K562 (cell line): ENCODE measurements around the gene SARS1. TPM values are rescaled to one million over a fixed set of nuclear protein-coding genes. Genes with fewer than 3 reads are reported as not detected.

Source experiments
- BCL6 ChIP-seq: fragments of 250-450 bp; sonication (Bioruptor Pico); IDR thresholded peaks from 2 replicates; pipeline ENCODE4 v1.4.0; 2020
- BRD4 ChIP-seq: fragments of 200-600 bp; sonication (generic); IDR thresholded peaks from 2 replicates; pipeline ENCODE4 v1.6.1; 2017; ENCODE audit warnings: inconsistent platforms
- CBFA2T2 ChIP-seq: fragments of 450-650 bp; conservative IDR thresholded peaks from 2 replicates; pipeline ENCODE4 v1.6.1; 2017; ENCODE audit warnings: mild to moderate bottlenecking
- E2F3 ChIP-seq: fragments of 250-450 bp; sonication (Bioruptor Pico); IDR thresholded peaks from 2 replicates; pipeline ENCODE4 v1.4.0; 2020; ENCODE audit warnings: mild to moderate bottlenecking
- KDM1A ChIP-seq, 2 experiments: fragments of 450-650 bp; IDR thresholded peaks; 2 replicates each; pipeline ENCODE4 v1.6.1; 2016; ENCODE audit warnings: mild to moderate bottlenecking in 2 of 2
- KLF13 ChIP-seq: fragments of 450-650 bp; IDR thresholded peaks from 2 replicates; pipeline ENCODE4 v1.6.1; 2016; ENCODE audit warnings: missing genetic modification characterization, low read depth, mild to moderate bottlenecking, missing compliant biosample characterization, moderate library complexity, borderline replicate concordance
- MCM5 ChIP-seq: fragments of 450-650 bp; IDR thresholded peaks from 2 replicates; pipeline ENCODE4 v1.6.1; 2016; ENCODE audit warnings: low read depth
- MEIS2 ChIP-seq: fragments of 450-650 bp; IDR thresholded peaks from 2 replicates; pipeline ENCODE4 v1.6.1; 2014; ENCODE audit warnings: mild to moderate bottlenecking; ENCODE audit not compliant: partially characterized antibody
- MXI1 ChIP-seq: IDR thresholded peaks from 2 replicates; pipeline ENCODE4 v1.6.1; 2011; ENCODE audit warnings: low read depth, mild to moderate bottlenecking, improper control_type of control experiment, low read length
- NR4A1 ChIP-seq, 2 experiments: fragments of 250-450 bp in 1 of 2; fragments of 450-650 bp in 1 of 2; sonication (Bioruptor Pico) in 1 of 2; IDR thresholded peaks; 2 replicates each; pipeline versions ENCODE4 v1.4.0 to v1.6.1; 2016 to 2020; ENCODE audit warnings: mild to moderate bottlenecking in 2 of 2, missing compliant biosample characterization in 1 of 2, missing genetic modification characterization in 1 of 2, moderate library complexity in 1 of 2
- RAD21 ChIP-seq, 2 experiments: fragments of 250-450 bp in 1 of 2; fragments of 450-650 bp in 1 of 2; sonication (Bioruptor Pico) in 1 of 2; formaldehyde crosslinking in 1 of 2; IDR thresholded peaks in 1 of 2; conservative IDR thresholded peaks in 1 of 2; 2 replicates each; pipeline versions ENCODE4 v1.4.0 to v1.8.0; 2020 to 2022; ENCODE audit warnings: mild to moderate bottlenecking in 2 of 2, moderate library complexity in 1 of 2
- RAD51 ChIP-seq: fragments of 450-650 bp; IDR thresholded peaks from 2 replicates; pipeline ENCODE4 v1.7.1; 2016; ENCODE audit warnings: low read depth, mild to moderate bottlenecking, borderline replicate concordance
- SRSF9 ChIP-seq: fragments of 200-400 bp; formaldehyde crosslinking; IDR thresholded peaks from 2 replicates; pipeline ENCODE4 v1.6.1; 2017; ENCODE audit warnings: low read depth, low read length, borderline replicate concordance
- STAG1 ChIP-seq: sonication (generic); formaldehyde crosslinking; IDR thresholded peaks from 2 replicates; pipeline ENCODE4 v1.5.0; 2020; ENCODE audit warnings: missing genetic modification reagents, borderline replicate concordance
- TCFL5 ChIP-seq: fragments of 250-450 bp; sonication (Bioruptor Pico); conservative IDR thresholded peaks from 2 replicates; pipeline ENCODE4 v1.6.1; 2021; ENCODE audit warnings: mild to moderate bottlenecking, moderate library complexity, matching md5 sums
- ZBTB17 ChIP-seq: fragments of 450-650 bp; formaldehyde crosslinking; IDR thresholded peaks from 2 replicates; pipeline ENCODE4 v1.4.0; 2020; ENCODE audit warnings: mild to moderate bottlenecking
- ZNF133 ChIP-seq: fragments of 250-450 bp; sonication (Bioruptor Pico); IDR thresholded peaks from 2 replicates; pipeline ENCODE4 v1.4.0; 2020; ENCODE audit warnings: mild to moderate bottlenecking
- ZNF212 ChIP-seq: fragments of 450-650 bp; formaldehyde crosslinking; IDR thresholded peaks from 2 replicates; pipeline ENCODE4 v1.4.0; 2020; ENCODE audit warnings: mild to moderate bottlenecking
- ZNF282 ChIP-seq: sonication (generic); formaldehyde crosslinking; IDR thresholded peaks from 2 replicates; pipeline ENCODE4 v1.8.1; 2023; ENCODE audit warnings: missing genetic modification reagents
- polyA plus RNA-seq, 8 experiments: library from polyadenylated mRNA; depleted of rRNA in 4 of 8; stranded (reverse) in 5 of 8; unstranded in 3 of 8; fragments of >200 nt; fragmentation: Nextera tagmentation in 2 of 8; fragmentation: Illumina TruSeq in 1 of 8; extraction: Ambion mirVana in 2 of 8; extraction: Trizol in 1 of 8; gene quantifications; 2 replicates each; pipeline versions ENCODE4 v1.2.1 to v1.2.3, GENCODE V29; 2011 to 2014; ENCODE audit warnings: inconsistent platforms in 1 of 8, missing spikeins in 1 of 8
- total RNA-seq, 7 experiments: library from RNA; depleted of rRNA in 6 of 7; stranded (reverse); fragments of >200 nt in 6 of 7; fragmentation: Illumina TruSeq in 2 of 7; extraction: Trizol in 2 of 7; gene quantifications; 2 replicates each; pipeline versions ENCODE4 v1.2.1 to v1.2.3, GENCODE V29; 2011 to 2021; ENCODE audit warnings: low replicate concordance in 1 of 7
- TF ChIP-seq, protein P1 (sequence below): fragments of 200-800 bp; sonication (Bioruptor generic); IDR thresholded peaks from 2 replicates; pipeline ENCODE4 v1.6.1; 2016; ENCODE audit warnings: missing genetic modification characterization, missing compliant biosample characterization
- TF ChIP-seq, protein P2 (sequence below): fragments of 250-450 bp; sonication (Bioruptor Pico); IDR thresholded peaks from 2 replicates; pipeline ENCODE4 v1.4.0; 2020; ENCODE audit warnings: mild to moderate bottlenecking, moderate library complexity
- TF ChIP-seq, protein P3 (sequence below): fragments of 250-450 bp; sonication (Bioruptor Pico); IDR thresholded peaks from 2 replicates; pipeline ENCODE4 v1.6.1; 2021; ENCODE audit warnings: mild to moderate bottlenecking

Gene SARS1
- total and polyA plus RNA-seq, 9 of the 15 experiments (the other 6 are each of a cell fraction or from before 2014, with no cell fraction given), result 221 to 623 (median 254) TPM

DNA sequence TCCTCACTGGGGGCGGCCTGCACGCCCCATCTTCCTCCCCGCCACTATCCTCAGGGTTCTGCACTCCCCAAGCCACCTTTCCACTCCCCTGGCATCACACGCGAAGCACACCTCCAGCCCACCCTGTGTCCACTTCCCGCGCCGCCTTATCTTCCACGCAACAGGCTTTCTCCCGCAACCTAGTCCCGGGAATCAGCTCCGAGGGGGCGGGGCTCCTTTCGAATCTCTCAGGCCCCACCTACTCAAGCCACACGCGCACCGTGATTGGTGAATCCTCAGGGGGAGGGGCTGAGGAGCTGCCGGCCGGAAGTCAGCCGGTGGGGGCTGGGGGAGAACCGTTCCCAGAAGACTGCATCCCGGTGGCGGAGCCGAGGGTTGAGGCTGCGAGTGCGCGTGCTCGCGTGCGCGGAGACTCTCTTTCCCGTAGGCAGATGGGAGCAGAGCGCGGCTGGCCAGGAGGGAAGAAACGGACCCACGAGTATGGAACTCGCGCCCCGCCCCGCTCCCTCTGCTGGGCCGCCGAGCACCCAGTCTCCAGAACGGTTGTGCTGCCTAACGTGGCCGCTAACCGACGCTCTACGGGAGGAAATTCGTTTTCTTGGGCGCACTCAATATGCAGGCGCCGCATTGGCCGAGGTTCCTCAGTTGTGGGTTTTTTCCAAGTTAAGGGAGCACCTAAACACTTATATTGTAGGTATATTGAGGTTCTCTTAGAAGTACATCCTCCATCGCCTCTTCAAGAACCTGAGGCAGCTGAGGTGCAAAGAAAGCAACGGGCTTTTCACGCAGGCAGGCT lies 69.4 kb downstream of the SARS1 start, which contains the start of gene PSRC1 (continued):
- TF ChIP-seq STAG1 (CRISPR knock-in tag) (no peak), RAD21 (CRISPR knock-in tag; conservative IDR thresholded peaks at IDR 0.05 in 1 of 2, IDR thresholded peaks at IDR 0.05 in 1 of 2) (peak; percentile 47 to 59; a peak in 3 of 4 replicates), E2F3 (CRISPR knock-in tag) (peak; percentile 49; the same call in 1 of the 2 replicates), MXI1 (no peak; the same call in 1 of the 2 replicates), MEIS2 (no peak), RAD51 (no peak; the same call in 1 of the 2 replicates), SRSF9 (no peak), CBFA2T2 (no peak), ZNF212 (no peak), TCFL5 (CRISPR knock-in tag) (no peak), MCM5 (no peak), ZBTB17 (CRISPR knock-in tag) (no peak), BRD4 (0 out of 2 replicates have a peak, but pooled peaks have one; percentile 6), NR4A1 (CRISPR knock-in tag; IDR thresholded peaks at IDR 0.05) (peak; percentile 54; the same call in 1 of the 2 replicates), NR4A1 (tag; IDR thresholded peaks at IDR 0.05) (peak; percentile 17; the same call in 1 of the 2 replicates), KLF13 (tag) (peak; percentile 28), BCL6 (CRISPR knock-in tag) (no peak), ZNF282 (CRISPR knock-in tag) (no peak), ZNF133 (no peak), KDM1A (IDR thresholded peaks at IDR 0.05) (no peak; a peak in 1 of 4 replicates)
- TF ChIP-seq, protein P1, sequence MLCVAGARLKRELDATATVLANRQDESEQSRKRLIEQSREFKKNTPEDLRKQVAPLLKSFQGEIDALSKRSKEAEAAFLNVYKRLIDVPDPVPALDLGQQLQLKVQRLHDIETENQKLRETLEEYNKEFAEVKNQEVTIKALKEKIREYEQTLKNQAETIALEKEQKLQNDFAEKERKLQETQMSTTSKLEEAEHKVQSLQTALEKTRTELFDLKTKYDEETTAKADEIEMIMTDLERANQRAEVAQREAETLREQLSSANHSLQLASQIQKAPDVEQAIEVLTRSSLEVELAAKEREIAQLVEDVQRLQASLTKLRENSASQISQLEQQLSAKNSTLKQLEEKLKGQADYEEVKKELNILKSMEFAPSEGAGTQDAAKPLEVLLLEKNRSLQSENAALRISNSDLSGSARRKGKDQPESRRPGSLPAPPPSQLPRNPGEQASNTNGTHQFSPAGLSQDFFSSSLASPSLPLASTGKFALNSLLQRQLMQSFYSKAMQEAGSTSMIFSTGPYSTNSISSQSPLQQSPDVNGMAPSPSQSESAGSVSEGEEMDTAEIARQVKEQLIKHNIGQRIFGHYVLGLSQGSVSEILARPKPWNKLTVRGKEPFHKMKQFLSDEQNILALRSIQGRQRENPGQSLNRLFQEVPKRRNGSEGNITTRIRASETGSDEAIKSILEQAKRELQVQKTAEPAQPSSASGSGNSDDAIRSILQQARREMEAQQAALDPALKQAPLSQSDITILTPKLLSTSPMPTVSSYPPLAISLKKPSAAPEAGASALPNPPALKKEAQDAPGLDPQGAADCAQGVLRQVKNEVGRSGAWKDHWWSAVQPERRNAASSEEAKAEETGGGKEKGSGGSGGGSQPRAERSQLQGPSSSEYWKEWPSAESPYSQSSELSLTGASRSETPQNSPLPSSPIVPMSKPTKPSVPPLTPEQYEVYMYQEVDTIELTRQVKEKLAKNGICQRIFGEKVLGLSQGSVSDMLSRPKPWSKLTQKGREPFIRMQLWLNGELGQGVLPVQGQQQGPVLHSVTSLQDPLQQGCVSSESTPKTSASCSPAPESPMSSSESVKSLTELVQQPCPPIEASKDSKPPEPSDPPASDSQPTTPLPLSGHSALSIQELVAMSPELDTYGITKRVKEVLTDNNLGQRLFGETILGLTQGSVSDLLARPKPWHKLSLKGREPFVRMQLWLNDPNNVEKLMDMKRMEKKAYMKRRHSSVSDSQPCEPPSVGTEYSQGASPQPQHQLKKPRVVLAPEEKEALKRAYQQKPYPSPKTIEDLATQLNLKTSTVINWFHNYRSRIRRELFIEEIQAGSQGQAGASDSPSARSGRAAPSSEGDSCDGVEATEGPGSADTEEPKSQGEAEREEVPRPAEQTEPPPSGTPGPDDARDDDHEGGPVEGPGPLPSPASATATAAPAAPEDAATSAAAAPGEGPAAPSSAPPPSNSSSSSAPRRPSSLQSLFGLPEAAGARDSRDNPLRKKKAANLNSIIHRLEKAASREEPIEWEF (CRISPR knock-in tag), result no peak
- TF ChIP-seq, protein P2, sequence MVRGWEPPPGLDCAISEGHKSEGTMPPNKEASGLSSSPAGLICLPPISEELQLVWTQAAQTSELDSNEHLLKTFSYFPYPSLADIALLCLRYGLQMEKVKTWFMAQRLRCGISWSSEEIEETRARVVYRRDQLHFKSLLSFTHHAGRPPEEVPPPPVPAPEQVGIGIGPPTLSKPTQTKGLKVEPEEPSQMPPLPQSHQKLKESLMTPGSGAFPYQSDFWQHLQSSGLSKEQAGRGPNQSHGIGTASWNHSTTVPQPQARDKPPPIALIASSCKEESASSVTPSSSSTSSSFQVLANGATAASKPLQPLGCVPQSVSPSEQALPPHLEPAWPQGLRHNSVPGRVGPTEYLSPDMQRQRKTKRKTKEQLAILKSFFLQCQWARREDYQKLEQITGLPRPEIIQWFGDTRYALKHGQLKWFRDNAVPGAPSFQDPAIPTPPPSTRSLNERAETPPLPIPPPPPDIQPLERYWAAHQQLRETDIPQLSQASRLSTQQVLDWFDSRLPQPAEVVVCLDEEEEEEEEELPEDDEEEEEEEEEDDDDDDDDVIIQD (CRISPR knock-in tag), result peak; percentile 84; the same call in 1 of the 2 replicates
- TF ChIP-seq, protein P3, sequence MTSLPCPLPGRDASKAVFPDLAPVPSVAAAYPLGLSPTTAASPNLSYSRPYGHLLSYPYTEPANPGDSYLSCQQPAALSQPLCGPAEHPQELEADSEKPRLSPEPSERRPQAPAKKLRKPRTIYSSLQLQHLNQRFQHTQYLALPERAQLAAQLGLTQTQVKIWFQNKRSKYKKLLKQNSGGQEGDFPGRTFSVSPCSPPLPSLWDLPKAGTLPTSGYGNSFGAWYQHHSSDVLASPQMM, result no peak
